GM10266 (cell line): ENCODE measurements around the gene GRAPL.
"Not testable (repeated sequence)": the region's sequence is repeated elsewhere in the genome, so short reads cannot be mapped to it uniquely, and the experiment has no call there.

Experiments
- DNase-seq: peaks from one replicate; pipeline ENCODE4 v3.0.0; 2012; ENCODE audit errors: extremely low spot score
- CTCF ChIP-seq: IDR thresholded peaks from 2 replicates; pipeline ENCODE4 v1.5.1; 2012; ENCODE audit warnings: mild to moderate bottlenecking, low read depth; ENCODE audit not compliant: control insufficient read depth, insufficient read depth; ENCODE audit errors: missing control alignments

The GRAPL gene

GRCh38 chr17:19135391-19135790, 8.0 kb downstream of the GRAPL start:
- not testable (repeated sequence) for DNase-seq

GRCh38 chr17:19136138-19136537, 8.7 kb downstream of the GRAPL start:
- DNase-seq: not testable (repeated sequence)

- DNase-seq: not testable (repeated sequence)
Observed at GRCh38 chr17:19136605-19137004, 9.2 kb downstream of the GRAPL start.

GRCh38 chr17:19137959-19138358, 10.6 kb downstream of the GRAPL start:
- DNase-seq: not testable (repeated sequence)

GRCh38 chr17:19141366-19142155, 14.2 kb downstream of the GRAPL start:
- DNase-seq: not testable (repeated sequence)

GRCh38 chr17:19142419-19142818, 15.0 kb downstream of the GRAPL start:
- not testable (repeated sequence) for DNase-seq
- TF ChIP-seq CTCF: peak; percentile 26

GRCh38 chr17:19143097-19143777, 15.8 kb downstream of the GRAPL start:
- DNase-seq: not testable (repeated sequence)

- DNase-seq: not testable (repeated sequence)
Observed at GRCh38 chr17:19144373-19144772, 17.0 kb downstream of the GRAPL start.

GRCh38 chr17:19145471-19145870, 18.1 kb downstream of the GRAPL start:
- not testable (repeated sequence) for DNase-seq

GRCh38 chr17:19150678-19151615, 23.6 kb downstream of the GRAPL start:
- DNase-seq: not testable (repeated sequence)

GRCh38 chr17:19157628-19158027, 30.2 kb downstream of the GRAPL start:
- DNase-seq: not testable (repeated sequence)

- DNase-seq: not testable (repeated sequence)
Observed at GRCh38 chr17:19158478-19158877, 31.1 kb downstream of the GRAPL start.

GRCh38 chr17:19158938-19159337, 31.5 kb downstream of the GRAPL start:
- DNase-seq: not testable (repeated sequence)

- DNase-seq: not testable (repeated sequence)
Observed at GRCh38 chr17:19161308-19162107, 34.1 kb downstream of the GRAPL start.

- DNase-seq: not testable (repeated sequence)
Observed at GRCh38 chr17:19162384-19163216, 35.2 kb downstream of the GRAPL start.

- not testable (repeated sequence) for DNase-seq
Observed at GRCh38 chr17:19174422-19174821, 47.0 kb downstream of the GRAPL start.

- not testable (repeated sequence) for DNase-seq
Observed at GRCh38 chr17:19175410-19175809, 48.0 kb downstream of the GRAPL start.
